ENCODE measurements around the gene GLIS2. TPM values are rescaled to one million over a fixed set of nuclear protein-coding genes. Genes with fewer than 3 reads are reported as not detected.

Gene GLIS2
- total RNA-seq, 1 experiment from 2014 or later, result 2.1 TPM

DNA sequence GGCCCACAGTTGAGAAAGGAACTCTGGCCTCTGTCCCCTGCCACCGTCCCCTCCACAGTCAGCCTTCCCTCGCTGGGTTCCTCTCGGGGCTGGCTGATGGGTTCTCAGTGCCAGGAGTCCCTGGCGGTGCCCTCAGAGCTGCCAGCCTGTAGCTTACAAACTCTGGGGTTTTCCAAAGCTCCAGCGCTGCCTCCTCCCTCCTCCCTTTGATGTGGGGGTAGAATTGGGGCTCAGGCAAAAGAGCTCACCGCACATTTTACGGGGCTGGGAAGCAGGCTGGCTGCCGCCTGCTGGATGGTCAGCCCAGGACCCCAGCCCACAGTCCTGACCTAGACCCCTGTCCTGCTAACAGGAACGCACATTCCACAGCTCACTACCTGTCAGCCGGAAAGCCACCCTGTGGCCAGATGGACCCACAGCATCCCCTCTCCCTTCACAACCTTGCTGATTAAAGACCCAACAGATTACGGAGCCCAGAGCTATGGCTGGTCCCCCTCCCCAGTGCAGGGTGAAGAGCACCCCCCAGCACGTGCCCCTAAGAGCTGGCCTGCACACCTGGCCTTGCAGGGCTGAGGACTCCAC lies 61.8 kb downstream of the GLIS2 start:
- intact Hi-C loops (cut with micrococcal nuclease), result no loop called here
- TF ChIP-seq EZH2 (IDR thresholded peaks at IDR 0.05; ENCODE audit: low read length, unreplicated experiment) (no peak), EZH2phosphoT487 (IDR thresholded peaks at IDR 0.05; ENCODE audit: borderline replicate concordance, low read length) (no peak)
- TF ChIP-seq, protein P1, sequence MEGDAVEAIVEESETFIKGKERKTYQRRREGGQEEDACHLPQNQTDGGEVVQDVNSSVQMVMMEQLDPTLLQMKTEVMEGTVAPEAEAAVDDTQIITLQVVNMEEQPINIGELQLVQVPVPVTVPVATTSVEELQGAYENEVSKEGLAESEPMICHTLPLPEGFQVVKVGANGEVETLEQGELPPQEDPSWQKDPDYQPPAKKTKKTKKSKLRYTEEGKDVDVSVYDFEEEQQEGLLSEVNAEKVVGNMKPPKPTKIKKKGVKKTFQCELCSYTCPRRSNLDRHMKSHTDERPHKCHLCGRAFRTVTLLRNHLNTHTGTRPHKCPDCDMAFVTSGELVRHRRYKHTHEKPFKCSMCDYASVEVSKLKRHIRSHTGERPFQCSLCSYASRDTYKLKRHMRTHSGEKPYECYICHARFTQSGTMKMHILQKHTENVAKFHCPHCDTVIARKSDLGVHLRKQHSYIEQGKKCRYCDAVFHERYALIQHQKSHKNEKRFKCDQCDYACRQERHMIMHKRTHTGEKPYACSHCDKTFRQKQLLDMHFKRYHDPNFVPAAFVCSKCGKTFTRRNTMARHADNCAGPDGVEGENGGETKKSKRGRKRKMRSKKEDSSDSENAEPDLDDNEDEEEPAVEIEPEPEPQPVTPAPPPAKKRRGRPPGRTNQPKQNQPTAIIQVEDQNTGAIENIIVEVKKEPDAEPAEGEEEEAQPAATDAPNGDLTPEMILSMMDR (conservative IDR thresholded peaks at IDR 0.05; ENCODE audit: low read depth, low read length), result no peak
- Histone ChIP-seq H3K9me3 (ENCODE audit: low read length) (no peaks in the 10 kb centered on the region), H3K4me1 (ENCODE audit: insufficient read depth, low read length) (peaks cover 42% of the 10 kb centered on the region), H3K27me3 (ENCODE audit: low read length) (no peaks in the 10 kb centered on the region), H3K4me2 (ENCODE audit: low read length) (no peak overlapping the region), H2AFZ (ENCODE audit: low read length) (no peak overlapping the region), H3F3A (ENCODE audit: low read length, unreplicated experiment) (no peaks in the 10 kb centered on the region), H3K9me2 (replicated peaks; ENCODE audit: low read length) (no peaks in the 10 kb centered on the region), H3K79me2 (ENCODE audit: low read length) (peaks cover 13% of the 10 kb centered on the region), H3K36me3 (ENCODE audit: low read depth, low read length) (no peaks in the 10 kb centered on the region), H3K9ac (ENCODE audit: low read length) (no peak overlapping the region), H3K4me3 (ENCODE audit: low read length) (no peak overlapping the region), H3K27ac (ENCODE audit: low read length) (no peak overlapping the region), H4K20me1 (ENCODE audit: low read length) (peaks cover 7% of the 10 kb centered on the region; the same call in 1 of the 2 replicates)
- ChIA-PET POLR2A (ENCODE audit: unreplicated experiment) (interaction anchor here (0.6 kb wide), 1 partner anchor 9 kb away, joined by 4 read pairs; no protein-coding TSS in a partner anchor), CTCF (interaction anchor here (1.0 kb wide), 1 partner anchor 25 kb away, joined by 3 read pairs; no protein-coding TSS in a partner anchor)
- DNase-seq (no peak), ATAC-seq (no peak)
- BruUV-seq (replicated peaks), result no TSS peak

DNA sequence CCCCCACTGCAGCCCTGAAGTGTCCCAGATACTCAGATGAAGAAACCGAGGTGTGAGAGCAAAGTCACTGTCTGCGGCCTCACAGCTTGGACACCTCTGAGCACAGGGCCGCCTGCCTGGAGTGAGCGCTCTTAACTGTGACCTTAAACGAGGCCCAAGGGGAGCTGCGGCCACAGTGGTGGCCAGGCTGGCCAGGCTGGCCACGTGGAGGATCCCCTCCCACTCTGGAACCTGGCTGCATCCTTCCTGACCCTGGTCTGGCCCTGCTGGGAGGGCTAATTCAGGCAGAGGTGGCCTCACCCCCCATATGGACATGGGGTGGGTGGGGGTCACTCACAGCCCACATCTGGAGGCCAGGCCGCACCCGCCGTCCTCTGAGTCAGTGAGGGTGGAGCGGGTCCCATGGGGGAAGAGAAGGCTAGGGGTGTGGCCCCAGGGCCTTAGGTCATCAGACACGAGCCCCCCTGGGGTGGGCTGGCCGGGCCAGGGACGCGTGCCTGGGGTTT lies 62.3 kb downstream of the GLIS2 start:
- Histone ChIP-seq H2AFZ (ENCODE audit: low read length) (no peak overlapping the region), H3K9me3 (ENCODE audit: low read length) (no peaks in the 10 kb centered on the region), H4K20me1 (ENCODE audit: low read length) (peaks cover 4% of the 10 kb centered on the region; the same call in 1 of the 2 replicates), H3K4me1 (ENCODE audit: insufficient read depth, low read length) (peaks cover 36% of the 10 kb centered on the region), H3K9me2 (replicated peaks; ENCODE audit: low read length) (no peaks in the 10 kb centered on the region), H3K27me3 (ENCODE audit: low read length) (no peaks in the 10 kb centered on the region), H3K79me2 (ENCODE audit: low read length) (peaks cover 10% of the 10 kb centered on the region), H3K4me2 (ENCODE audit: low read length) (no peak overlapping the region), H3F3A (ENCODE audit: low read length, unreplicated experiment) (no peaks in the 10 kb centered on the region), H3K9ac (ENCODE audit: low read length) (no peak overlapping the region), H3K27ac (ENCODE audit: low read length) (no peak overlapping the region), H3K36me3 (ENCODE audit: low read depth, low read length) (no peaks in the 10 kb centered on the region), H3K4me3 (ENCODE audit: low read length) (no peak overlapping the region)
- ATAC-seq, result no peak
- no peak for DNase-seq
- intact Hi-C loops (cut with micrococcal nuclease), result no loop called here
- TF ChIP-seq, protein P1 (conservative IDR thresholded peaks at IDR 0.05; ENCODE audit: low read depth, low read length), result no peak
- TF ChIP-seq EZH2phosphoT487 (IDR thresholded peaks at IDR 0.05; ENCODE audit: borderline replicate concordance, low read length) (no peak), EZH2 (IDR thresholded peaks at IDR 0.05; ENCODE audit: low read length, unreplicated experiment) (no peak)
- BruUV-seq (replicated peaks), result no TSS peak
- CTCF ChIA-PET, result interaction anchor here (1.0 kb wide), 1 partner anchor 24 kb away, joined by 3 read pairs; no protein-coding TSS in a partner anchor
- POLR2A ChIA-PET (ENCODE audit: unreplicated experiment), result interaction anchor here (0.6 kb wide), 1 partner anchor 9 kb away, joined by 4 read pairs; no protein-coding TSS in a partner anchor
